Fibroblast of mammary gland (primary cell): ENCODE results near the gene ALDH1L1.

Source experiments
- DNase-seq: peaks from one replicate; pipeline ENCODE4 v3.0.0-alpha.2; 2010; ENCODE audit warnings: low read depth
- H3K4me3 ChIP-seq: 2 replicates; pipeline ENCODE4 v1.5.1; 2011; ENCODE audit warnings: low read depth, mild to moderate bottlenecking, low read length, moderate library complexity; ENCODE audit not compliant: control insufficient read depth
- TF ChIP-seq, protein P1 (sequence below): conservative IDR thresholded peaks from 2 replicates; pipeline ENCODE4 v1.5.1; 2011; ENCODE audit warnings: low read depth, low read length, inconsistent platforms; ENCODE audit not compliant: control insufficient read depth, insufficient read depth

Gene ALDH1L1

GRCh38 chr3:126152458-126152857, 27.9 kb downstream of the ALDH1L1 start:
- TF ChIP-seq, protein P1, sequence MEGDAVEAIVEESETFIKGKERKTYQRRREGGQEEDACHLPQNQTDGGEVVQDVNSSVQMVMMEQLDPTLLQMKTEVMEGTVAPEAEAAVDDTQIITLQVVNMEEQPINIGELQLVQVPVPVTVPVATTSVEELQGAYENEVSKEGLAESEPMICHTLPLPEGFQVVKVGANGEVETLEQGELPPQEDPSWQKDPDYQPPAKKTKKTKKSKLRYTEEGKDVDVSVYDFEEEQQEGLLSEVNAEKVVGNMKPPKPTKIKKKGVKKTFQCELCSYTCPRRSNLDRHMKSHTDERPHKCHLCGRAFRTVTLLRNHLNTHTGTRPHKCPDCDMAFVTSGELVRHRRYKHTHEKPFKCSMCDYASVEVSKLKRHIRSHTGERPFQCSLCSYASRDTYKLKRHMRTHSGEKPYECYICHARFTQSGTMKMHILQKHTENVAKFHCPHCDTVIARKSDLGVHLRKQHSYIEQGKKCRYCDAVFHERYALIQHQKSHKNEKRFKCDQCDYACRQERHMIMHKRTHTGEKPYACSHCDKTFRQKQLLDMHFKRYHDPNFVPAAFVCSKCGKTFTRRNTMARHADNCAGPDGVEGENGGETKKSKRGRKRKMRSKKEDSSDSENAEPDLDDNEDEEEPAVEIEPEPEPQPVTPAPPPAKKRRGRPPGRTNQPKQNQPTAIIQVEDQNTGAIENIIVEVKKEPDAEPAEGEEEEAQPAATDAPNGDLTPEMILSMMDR: no peak
- DNase-seq: no peak

GRCh38 chr3:126151562-126152302, 28.7 kb downstream of the ALDH1L1 start:
- H3K4me3 ChIP-seq: no peak overlapping the region
- TF ChIP-seq, protein P1: no peak
- no peak for DNase-seq

More at GRCh38 chr3:126152458-126152857, 27.9 kb downstream of the ALDH1L1 start:
- no peak overlapping the region for H3K4me3 ChIP-seq

DNA sequence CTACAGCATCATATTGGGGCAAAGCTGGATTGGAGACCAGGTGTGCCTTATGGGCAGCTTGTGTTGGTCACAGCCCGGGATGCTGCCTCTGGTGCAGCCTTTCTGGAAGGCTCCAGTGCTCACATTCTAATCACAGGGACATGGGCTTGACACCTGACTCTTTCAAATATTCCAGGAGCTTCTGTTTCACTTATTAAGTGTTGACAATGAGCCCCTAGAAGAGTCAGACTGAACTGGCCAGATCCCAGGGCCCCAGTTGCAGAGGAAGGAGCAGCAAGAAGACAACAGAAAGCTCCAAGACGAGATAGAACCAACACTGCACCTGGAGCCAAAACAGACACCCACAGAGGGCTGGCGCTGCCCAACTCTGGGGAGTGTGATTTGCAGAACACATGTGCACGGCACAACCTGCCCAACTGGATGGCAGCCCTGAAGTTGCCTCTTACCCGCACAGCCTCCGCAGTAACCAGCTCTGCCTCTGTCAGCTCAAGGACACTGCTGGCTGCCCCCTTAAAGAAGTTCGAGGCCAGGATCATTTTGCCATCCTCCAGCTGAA, 30.3 kb downstream of the ALDH1L1 start:
- DNase-seq: no peak
- H3K4me3 ChIP-seq: no peak overlapping the region
- TF ChIP-seq, protein P1: no peak

GRCh38 chr3:126149256-126149902, 31.0 kb downstream of the ALDH1L1 start:
- DNase-seq: no peak
- H3K4me3 ChIP-seq: no peak overlapping the region
- TF ChIP-seq, protein P1: no peak

- TF ChIP-seq, protein P1: no peak
- DNase-seq: no peak
- H3K4me3 ChIP-seq: no peak overlapping the region
Measured at GRCh38 chr3:126147932-126148683, 32.3 kb downstream of the ALDH1L1 start.

GRCh38 chr3:126147147-126147931, 33.0 kb downstream of the ALDH1L1 start:
- no peak for DNase-seq
- H3K4me3 ChIP-seq: no peak overlapping the region
- TF ChIP-seq, protein P1: no peak
